ENCODE results near the gene MT1A.
A peak's percentile ranks its signal among the peaks of the same experiment; 100 is the strongest.

Gene MT1A

DNA sequence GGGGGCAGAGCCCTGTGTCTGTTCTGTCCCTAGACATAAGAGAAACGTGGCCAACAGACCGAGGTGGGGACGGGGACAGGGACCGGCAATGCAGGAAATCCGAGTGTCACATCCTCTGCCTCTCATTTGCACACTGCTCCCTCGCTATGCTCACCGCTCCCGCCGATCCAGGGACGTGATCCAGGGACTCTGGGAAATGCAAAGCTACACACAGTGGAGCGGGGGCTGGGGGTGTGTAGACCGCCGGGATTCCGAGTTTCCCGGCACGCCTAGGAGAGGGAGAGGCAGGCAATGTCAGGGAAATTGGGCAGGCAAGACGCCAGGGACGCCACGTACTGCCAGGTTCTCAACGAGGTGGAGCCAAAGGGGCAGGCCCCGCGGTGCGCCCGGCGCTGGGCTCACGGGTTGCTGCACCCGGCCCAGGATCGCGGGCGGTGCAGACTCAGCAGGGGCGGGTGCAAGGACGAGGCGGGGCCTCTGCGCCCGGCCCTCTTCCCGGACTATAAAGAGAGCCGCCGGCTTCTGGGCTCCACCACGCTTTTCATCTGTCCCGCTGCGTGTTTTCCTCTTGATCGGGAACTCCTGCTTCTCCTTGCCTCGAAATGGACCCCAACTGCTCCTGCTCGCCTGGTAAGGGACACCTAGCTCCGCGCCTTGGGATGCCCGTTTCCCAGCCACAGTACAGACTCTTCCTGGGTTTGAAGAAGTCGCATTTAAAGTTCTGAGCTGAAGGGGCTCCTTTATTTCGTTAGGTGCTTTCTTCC lies 43.7 kb downstream of the MT1A start, which contains the start of gene MT1X:
MT1X (plus strand) TSS at position 532 of the 764 bp plus-strand sequence; CDS start at position 603, 71 bp downstream.
- DNase-seq, result peak; percentile 72 to 84

DNA sequence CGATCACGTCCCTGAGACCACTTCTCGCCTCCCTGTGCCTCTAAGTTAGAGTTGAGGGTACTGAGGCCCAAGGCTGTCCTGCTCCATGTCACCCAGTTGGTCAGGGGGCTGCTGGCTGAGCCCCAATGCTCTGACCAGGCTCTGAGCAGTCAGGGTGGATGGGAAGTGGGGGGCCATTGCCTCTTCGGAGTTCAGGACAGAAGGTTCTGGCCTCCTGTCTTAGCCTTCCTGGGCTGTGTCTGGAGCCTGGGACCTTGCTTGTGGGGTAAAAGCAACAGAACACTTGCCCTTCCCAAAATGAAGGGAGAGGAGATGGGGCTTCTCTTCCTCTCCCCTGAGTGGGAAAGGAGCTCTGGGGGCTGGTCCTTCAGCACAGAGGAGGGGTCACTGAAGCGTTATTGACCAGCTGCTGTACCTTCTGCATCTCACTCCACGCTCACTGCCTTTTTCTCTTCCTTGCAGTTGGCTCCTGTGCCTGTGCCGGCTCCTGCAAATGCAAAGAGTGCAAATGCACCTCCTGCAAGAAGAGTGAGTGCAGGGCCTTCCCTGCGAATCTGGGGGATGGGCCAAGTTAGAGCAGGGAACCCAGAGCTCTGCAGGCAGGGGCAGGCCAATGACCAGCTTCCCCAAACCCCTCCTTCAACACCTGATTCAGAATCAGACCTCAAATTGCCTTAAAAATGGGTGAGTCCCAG lies 44.4 kb downstream of the MT1A start:
- no peak for DNase-seq

DNA sequence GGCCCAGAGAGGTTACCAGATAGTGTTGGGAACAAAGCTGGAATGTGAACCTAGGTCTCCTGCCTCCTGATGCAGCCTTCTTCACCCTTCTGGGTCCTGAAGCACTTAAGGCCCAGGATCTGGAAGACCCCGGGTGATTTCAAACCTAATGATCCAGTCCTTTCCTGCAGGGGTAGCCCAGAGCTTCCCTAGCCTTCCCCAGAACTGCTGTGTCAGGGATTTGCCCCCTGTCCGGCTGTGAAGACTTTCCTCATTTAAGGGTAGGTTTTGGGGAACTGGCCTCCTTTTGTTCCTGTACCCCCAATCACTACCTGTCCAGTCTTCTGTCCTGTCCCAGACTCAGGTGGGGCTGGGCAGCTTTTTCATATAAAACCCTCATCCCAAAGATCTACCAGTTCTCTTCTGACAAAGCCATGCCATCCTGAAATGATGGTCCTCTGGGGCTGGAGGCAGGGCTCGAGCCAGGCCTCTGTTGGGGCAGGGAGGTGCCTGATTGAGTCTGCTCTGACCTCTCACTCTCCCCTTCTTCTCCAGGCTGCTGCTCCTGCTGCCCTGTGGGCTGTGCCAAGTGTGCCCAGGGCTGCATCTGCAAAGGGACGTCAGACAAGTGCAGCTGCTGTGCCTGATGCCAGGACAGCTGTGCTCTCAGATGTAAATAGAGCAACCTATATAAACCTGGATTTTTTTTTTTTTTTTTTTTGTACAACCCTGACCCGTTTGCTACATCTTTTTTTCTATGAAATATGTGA lies 45.1 kb downstream of the MT1A start:
- DNase-seq, result no peak

DNA sequence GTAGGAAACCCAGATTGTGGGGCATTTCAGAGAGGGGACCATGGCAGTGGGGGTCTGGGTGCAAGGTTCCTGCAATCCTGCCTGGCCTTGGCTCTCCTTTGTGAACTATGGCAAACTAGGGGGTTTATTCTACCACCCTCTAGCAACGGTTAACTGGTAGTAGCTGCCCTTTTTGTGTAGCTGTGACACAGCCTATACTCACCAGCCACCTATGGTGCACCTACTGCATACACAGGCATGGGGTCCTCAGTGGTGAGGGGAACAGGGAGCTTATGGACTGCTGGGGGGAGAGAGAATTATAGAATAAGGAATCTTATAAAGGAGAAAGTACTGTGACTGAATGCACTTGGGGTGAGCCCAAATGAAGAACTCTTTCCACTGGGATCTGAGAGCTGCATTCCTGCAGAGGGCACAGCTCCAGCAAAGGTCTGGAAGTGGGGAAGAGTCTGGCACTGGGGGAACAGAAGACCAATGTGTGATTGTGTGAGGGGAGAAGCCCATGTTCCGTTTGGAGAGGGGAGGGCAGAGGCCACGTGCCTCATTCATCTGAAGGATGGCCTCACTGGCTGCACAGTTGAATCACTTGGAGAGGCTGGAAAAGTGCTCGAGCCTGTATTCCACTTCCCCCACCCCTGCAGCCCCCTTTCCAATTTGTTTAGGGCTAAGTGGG lies 45.9 kb downstream of the MT1A start:
- DNase-seq, result no peak

DNA sequence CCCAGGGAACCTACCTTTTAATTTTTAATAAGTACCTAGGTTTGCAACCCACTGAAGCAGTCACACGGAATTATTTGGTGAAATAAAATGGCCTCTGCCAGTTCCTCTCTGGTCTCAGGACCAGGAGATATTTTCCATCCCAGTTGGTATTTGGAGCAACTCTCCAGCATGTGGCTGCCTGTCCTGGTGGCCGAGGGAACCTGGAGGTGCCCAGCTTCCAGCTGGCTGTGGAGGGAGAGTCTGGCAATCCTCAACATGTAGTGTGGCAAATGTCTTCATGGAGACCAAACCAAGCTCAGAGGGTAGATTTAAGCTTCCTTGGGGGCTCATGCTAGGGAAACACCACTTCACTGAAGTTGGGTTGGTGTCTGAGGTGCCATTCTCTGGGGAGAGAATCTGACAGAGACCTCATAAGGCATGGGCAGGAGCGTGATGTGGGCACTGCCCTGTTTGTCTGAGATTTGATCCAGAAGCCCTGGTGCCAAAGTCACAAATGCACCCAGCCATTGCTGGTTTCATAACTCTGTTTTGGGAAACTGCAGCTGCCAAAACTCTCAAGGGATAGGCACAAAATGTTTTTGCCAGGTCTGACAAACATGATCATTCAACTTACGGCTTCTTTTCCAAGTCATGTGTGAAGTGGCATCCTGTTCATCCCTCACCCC lies 46.6 kb downstream of the MT1A start:
- no peak for DNase-seq

DNA sequence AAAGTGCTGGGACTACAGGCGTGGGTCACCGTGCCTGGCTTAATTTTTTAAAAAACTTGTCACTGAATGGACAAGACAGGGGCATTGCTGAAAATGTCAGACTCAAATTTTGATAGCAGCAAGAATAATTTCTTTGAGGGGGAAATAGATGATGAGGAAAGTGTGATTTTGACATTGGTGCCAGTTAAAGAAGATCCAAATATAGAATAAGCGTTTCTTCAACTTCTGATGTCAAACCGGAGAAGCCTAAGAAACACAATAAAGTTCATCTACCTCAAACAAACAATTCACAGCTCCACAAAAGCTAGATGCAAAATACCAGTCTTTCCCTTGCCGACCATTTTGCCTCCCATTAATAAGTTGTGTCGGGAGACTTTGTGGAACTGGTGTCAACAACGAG lies 48.3 kb downstream of the MT1A start:
- no peak for DNase-seq

DNA sequence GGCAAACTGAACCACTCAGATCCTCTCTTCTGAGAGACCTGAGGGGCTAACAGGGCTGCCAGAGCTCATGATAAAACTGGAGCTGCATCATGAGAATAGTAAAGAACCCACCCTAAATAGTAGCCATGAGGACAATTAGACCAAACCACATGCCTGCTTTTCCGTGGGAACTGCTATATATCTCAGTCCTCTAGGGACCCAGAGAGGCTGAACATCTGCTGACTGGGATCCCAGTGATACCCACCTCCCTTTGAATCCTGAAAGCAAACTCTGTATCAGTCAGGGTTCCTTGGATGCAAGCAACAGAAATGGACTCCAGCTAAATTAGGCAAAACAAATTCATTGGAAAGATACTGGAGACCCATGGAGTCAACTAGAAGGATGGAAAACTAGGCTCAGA lies 50.3 kb downstream of the MT1A start:
- DNase-seq, result no peak

DNA sequence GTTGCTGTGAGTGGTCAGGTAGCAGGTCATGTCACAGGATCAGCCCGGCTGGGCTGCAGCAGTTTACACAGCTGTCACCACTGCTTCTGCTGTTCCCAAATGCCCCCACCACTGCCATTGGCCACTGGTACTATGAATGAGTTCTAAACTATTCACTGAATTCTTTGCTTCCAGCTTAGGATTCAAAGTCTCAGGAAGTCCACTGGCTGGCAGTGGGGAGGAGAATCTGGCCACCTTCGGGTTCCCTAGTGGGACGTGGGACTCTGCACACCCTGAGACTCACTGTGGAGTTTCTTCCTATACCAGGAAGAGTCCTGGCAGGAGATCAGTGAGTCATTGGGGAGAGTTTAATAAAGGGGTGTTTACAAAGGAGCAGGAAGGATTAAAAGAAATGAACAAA lies 50.7 kb downstream of the MT1A start:
- DNase-seq, result no peak
